8988T (cell line): ENCODE measurements around the gene TPT1.

ENCODE experiments used
- DNase-seq: peaks from one replicate; pipeline ENCODE4 v3.0.0; 2011

The TPT1 gene

GRCh38 chr13:45333251-45333976, 7.6 kb downstream of the TPT1 start:
- no peak for DNase-seq

- DNase-seq, result no peak
Observed at GRCh38 chr13:45332831-45333219, 8.2 kb downstream of the TPT1 start.

GRCh38 chr13:45332036-45332830, 8.8 kb downstream of the TPT1 start:
- DNase-seq, result no peak

GRCh38 chr13:45331692-45332035, 9.3 kb downstream of the TPT1 start:
- no peak for DNase-seq

- DNase-seq, result no peak
Observed at GRCh38 chr13:45331123-45331619, 9.8 kb downstream of the TPT1 start.

- DNase-seq, result no peak
Observed at GRCh38 chr13:45328661-45329111, 12.3 kb downstream of the TPT1 start.

- DNase-seq, result no peak
Observed at GRCh38 chr13:45327253-45327955, 13.6 kb downstream of the TPT1 start.

- DNase-seq, result no peak
Observed at GRCh38 chr13:45325806-45326205, 15.2 kb downstream of the TPT1 start.

- DNase-seq, result no peak
Observed at GRCh38 chr13:45320876-45321629, 19.9 kb downstream of the TPT1 start.

GRCh38 chr13:45316996-45317395, 24.0 kb downstream of the TPT1 start:
- no peak for DNase-seq

- no peak for DNase-seq
Observed at GRCh38 chr13:45316338-45316737, 24.6 kb downstream of the TPT1 start.

GRCh38 chr13:45315520-45316167, 25.3 kb downstream of the TPT1 start:
- no peak for DNase-seq

- DNase-seq, result no peak
Observed at GRCh38 chr13:45314822-45315221, 26.2 kb downstream of the TPT1 start.

GRCh38 chr13:45310341-45311131, 30.4 kb downstream of the TPT1 start:
- DNase-seq, result no peak

GRCh38 chr13:45306966-45307365, 34.0 kb downstream of the TPT1 start:
- no peak for DNase-seq

GRCh38 chr13:45305079-45305478, 35.9 kb downstream of the TPT1 start:
- no peak for DNase-seq

- DNase-seq, result no peak
Observed at GRCh38 chr13:45303866-45304265, 37.1 kb downstream of the TPT1 start.

GRCh38 chr13:45303026-45303425, 38.0 kb downstream of the TPT1 start:
- no peak for DNase-seq

GRCh38 chr13:45302507-45302906, 38.5 kb downstream of the TPT1 start:
- DNase-seq, result no peak

- DNase-seq, result no peak
Observed at GRCh38 chr13:45301263-45301662, 39.7 kb downstream of the TPT1 start.

- no peak for DNase-seq
Observed at GRCh38 chr13:45300190-45300985, 40.6 kb downstream of the TPT1 start.
